GM18868 (cell line): Measurements from ENCODE around the gene FSTL4.

ENCODE experiments used
- ATAC-seq: cut with Tn5 transposase; IDR thresholded peaks from one replicate; pipeline ENCODE4 v1.9.1; 2021; ENCODE audit warnings: mild to moderate bottlenecking, moderate library complexity; ENCODE audit not compliant: unreplicated experiment

The FSTL4 gene

GRCh38 chr5:133356396-133356983 is 255.9 kb downstream of the FSTL4 start:
- ATAC-seq: no peak

GRCh38 chr5:133354323-133355185 is 257.8 kb downstream of the FSTL4 start:
- ATAC-seq: no peak

GRCh38 chr5:133353741-133354140 is 258.6 kb downstream of the FSTL4 start:
- ATAC-seq: no peak

- no peak for ATAC-seq
These were observed 263.9 kb downstream of the FSTL4 start for GRCh38 chr5:133348406-133348805.

- peak; percentile 59 for ATAC-seq
These were observed 265.3 kb downstream of the FSTL4 start for GRCh38 chr5:133347039-133347438.

GRCh38 chr5:133344266-133344665 is 268.1 kb downstream of the FSTL4 start:
- no peak for ATAC-seq

GRCh38 chr5:133343196-133343595 is 269.1 kb downstream of the FSTL4 start:
- no peak for ATAC-seq

GRCh38 chr5:133341915-133342710 is 270.2 kb downstream of the FSTL4 start:
- ATAC-seq: no peak

GRCh38 chr5:133341296-133341695 is 271.0 kb downstream of the FSTL4 start:
- no peak for ATAC-seq

- no peak for ATAC-seq
These were observed 271.5 kb downstream of the FSTL4 start for GRCh38 chr5:133340822-133341221.

GRCh38 chr5:133340002-133340755 is 272.2 kb downstream of the FSTL4 start:
- no peak for ATAC-seq

- no peak for ATAC-seq
These were observed 273.6 kb downstream of the FSTL4 start for GRCh38 chr5:133338504-133339355.

- no peak for ATAC-seq
These were observed 274.4 kb downstream of the FSTL4 start for GRCh38 chr5:133337795-133338445.

GRCh38 chr5:133336969-133337410 is 275.4 kb downstream of the FSTL4 start:
- no peak for ATAC-seq

GRCh38 chr5:133336121-133336968 is 276.0 kb downstream of the FSTL4 start:
- no peak for ATAC-seq

GRCh38 chr5:133334796-133335639 is 277.3 kb downstream of the FSTL4 start:
- ATAC-seq: no peak

GRCh38 chr5:133333326-133334150 is 278.8 kb downstream of the FSTL4 start:
- ATAC-seq: no peak
